ENCODE measurements around the gene SRBD1.

Gene SRBD1

GRCh38 chr2:45611020-45611859 lies at the start of gene SRBD1:
Gene SRBD1 (minus strand): TSS chr2:45611267. CDS start chr2:45605441, 5,826 bp downstream.
- peak; percentile 85 for DNase-seq

- DNase-seq = no peak
These were observed 43.2 kb upstream of the SRBD1 start for GRCh38 chr2:45654250-45654649.

GRCh38 chr2:45653122-45653913 lies 42.3 kb upstream of the SRBD1 start:
- no peak for DNase-seq

- DNase-seq = peak; percentile 14
These were observed 41.3 kb upstream of the SRBD1 start for GRCh38 chr2:45652090-45653031.

- DNase-seq = peak; percentile 42
These were observed 40.5 kb upstream of the SRBD1 start, which contains the start of gene PRKCE for GRCh38 chr2:45651415-45652089. Gene PRKCE (plus strand): TSS chr2:45651675.

GRCh38 chr2:45650851-45651414 lies 39.9 kb upstream of the SRBD1 start:
- peak; percentile 93 for DNase-seq

GRCh38 chr2:45649858-45650811 lies 39.1 kb upstream of the SRBD1 start:
- DNase-seq = no peak

GRCh38 chr2:45649462-45649857 lies 38.4 kb upstream of the SRBD1 start:
- no peak for DNase-seq

GRCh38 chr2:45648636-45649035 lies 37.6 kb upstream of the SRBD1 start:
- DNase-seq = no peak

GRCh38 chr2:45647986-45648520 lies 37.0 kb upstream of the SRBD1 start:
- DNase-seq = no peak

- no peak for DNase-seq
These were observed 36.3 kb upstream of the SRBD1 start for GRCh38 chr2:45647356-45647755.

- DNase-seq = no peak
These were observed 35.2 kb upstream of the SRBD1 start for GRCh38 chr2:45646289-45646688.

GRCh38 chr2:45643543-45644542 lies 32.8 kb upstream of the SRBD1 start:
- peak; percentile 55 for DNase-seq

GRCh38 chr2:45643095-45643494 lies 32.0 kb upstream of the SRBD1 start:
- no peak for DNase-seq

- DNase-seq = no peak
These were observed 29.5 kb upstream of the SRBD1 start for GRCh38 chr2:45640576-45640975.

GRCh38 chr2:45637440-45637839 lies 26.4 kb upstream of the SRBD1 start:
- peak; percentile 47 for DNase-seq

- DNase-seq = no peak
These were observed 24.9 kb upstream of the SRBD1 start for GRCh38 chr2:45636008-45636407.

GRCh38 chr2:45634223-45634622 lies 23.2 kb upstream of the SRBD1 start:
- no peak for DNase-seq

- no peak for DNase-seq
These were observed 20.9 kb upstream of the SRBD1 start for GRCh38 chr2:45631955-45632354.

All from kidney glomerular epithelial cell (primary cell).